Neural cell (in vitro differentiated cells): ENCODE data around the gene C10orf105.

Source experiments
- EP300 ChIP-seq: fragments of 450-650 bp; conservative IDR thresholded peaks from 2 replicates; pipeline ENCODE4 v1.6.1; 2014; ENCODE audit warnings: antibody characterized with exemption, mild to moderate bottlenecking, moderate library complexity; ENCODE audit not compliant: poor library complexity, severe bottlenecking
- EZH2 ChIP-seq: fragments of 200-600, 300-800 bp; shearing (Covaris generic), sonication (generic); IDR thresholded peaks from 2 replicates; pipeline ENCODE4 v1.6.1; 2014; ENCODE audit warnings: antibody characterized with exemption, low read length, borderline replicate concordance, mild to moderate bottlenecking; ENCODE audit not compliant: insufficient read depth, poor library complexity, severe bottlenecking
- MXI1 ChIP-seq: fragments of 450-650 bp; conservative IDR thresholded peaks from 2 replicates; pipeline ENCODE4 v1.6.1; 2014; ENCODE audit warnings: antibody characterized with exemption, mild to moderate bottlenecking; ENCODE audit not compliant: poor library complexity, severe bottlenecking
- POLR2AphosphoS5 ChIP-seq: IDR thresholded peaks from 2 replicates; pipeline ENCODE4 v1.6.1; 2012
- TF ChIP-seq, protein P1 (sequence below): fragments of 450-650 bp; IDR thresholded peaks from 2 replicates; pipeline ENCODE4 v1.5.1; 2014; ENCODE audit warnings: antibody characterized with exemption, mild to moderate bottlenecking, moderate library complexity; ENCODE audit not compliant: poor library complexity, severe bottlenecking
- TF ChIP-seq, protein P2 (sequence below): IDR thresholded peaks from 2 replicates; pipeline ENCODE4 v1.6.1; 2012; ENCODE audit warnings: borderline replicate concordance

DNA sequence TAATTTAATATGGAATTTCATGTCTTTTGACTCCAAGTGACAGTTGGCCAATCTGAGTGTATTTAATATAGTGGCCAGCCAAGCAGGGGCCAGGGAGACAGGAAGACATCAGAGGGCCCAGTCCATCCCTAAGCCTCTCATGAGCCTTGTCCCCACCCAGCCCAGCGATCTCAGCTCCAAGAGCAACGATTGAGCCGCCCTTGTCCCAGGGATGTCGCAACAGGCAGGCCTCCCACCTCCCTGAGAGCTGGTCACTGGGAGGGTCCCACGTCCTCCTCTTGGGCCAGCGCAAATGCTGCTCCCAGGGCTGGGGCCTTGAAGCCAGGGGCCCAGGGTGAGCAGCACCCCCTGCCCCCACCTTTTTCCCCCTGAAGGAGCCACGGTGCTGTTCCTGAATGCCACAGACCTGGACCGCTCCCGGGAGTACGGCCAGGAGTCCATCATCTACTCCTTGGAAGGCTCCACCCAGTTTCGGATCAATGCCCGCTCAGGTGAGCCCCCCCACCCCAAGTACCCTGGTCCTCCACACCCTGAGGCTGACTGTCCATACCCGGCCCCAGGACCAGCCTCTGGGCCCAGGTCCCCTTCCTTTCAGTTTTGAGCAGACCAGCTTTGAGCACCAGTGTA is 29.4 kb downstream of the C10orf105 start:
- TF ChIP-seq EZH2 (no peak), EP300 (no peak), POLR2AphosphoS5 (no peak), MXI1 (no peak)
- TF ChIP-seq, protein P1, sequence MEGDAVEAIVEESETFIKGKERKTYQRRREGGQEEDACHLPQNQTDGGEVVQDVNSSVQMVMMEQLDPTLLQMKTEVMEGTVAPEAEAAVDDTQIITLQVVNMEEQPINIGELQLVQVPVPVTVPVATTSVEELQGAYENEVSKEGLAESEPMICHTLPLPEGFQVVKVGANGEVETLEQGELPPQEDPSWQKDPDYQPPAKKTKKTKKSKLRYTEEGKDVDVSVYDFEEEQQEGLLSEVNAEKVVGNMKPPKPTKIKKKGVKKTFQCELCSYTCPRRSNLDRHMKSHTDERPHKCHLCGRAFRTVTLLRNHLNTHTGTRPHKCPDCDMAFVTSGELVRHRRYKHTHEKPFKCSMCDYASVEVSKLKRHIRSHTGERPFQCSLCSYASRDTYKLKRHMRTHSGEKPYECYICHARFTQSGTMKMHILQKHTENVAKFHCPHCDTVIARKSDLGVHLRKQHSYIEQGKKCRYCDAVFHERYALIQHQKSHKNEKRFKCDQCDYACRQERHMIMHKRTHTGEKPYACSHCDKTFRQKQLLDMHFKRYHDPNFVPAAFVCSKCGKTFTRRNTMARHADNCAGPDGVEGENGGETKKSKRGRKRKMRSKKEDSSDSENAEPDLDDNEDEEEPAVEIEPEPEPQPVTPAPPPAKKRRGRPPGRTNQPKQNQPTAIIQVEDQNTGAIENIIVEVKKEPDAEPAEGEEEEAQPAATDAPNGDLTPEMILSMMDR, result no peak
- TF ChIP-seq, protein P2, sequence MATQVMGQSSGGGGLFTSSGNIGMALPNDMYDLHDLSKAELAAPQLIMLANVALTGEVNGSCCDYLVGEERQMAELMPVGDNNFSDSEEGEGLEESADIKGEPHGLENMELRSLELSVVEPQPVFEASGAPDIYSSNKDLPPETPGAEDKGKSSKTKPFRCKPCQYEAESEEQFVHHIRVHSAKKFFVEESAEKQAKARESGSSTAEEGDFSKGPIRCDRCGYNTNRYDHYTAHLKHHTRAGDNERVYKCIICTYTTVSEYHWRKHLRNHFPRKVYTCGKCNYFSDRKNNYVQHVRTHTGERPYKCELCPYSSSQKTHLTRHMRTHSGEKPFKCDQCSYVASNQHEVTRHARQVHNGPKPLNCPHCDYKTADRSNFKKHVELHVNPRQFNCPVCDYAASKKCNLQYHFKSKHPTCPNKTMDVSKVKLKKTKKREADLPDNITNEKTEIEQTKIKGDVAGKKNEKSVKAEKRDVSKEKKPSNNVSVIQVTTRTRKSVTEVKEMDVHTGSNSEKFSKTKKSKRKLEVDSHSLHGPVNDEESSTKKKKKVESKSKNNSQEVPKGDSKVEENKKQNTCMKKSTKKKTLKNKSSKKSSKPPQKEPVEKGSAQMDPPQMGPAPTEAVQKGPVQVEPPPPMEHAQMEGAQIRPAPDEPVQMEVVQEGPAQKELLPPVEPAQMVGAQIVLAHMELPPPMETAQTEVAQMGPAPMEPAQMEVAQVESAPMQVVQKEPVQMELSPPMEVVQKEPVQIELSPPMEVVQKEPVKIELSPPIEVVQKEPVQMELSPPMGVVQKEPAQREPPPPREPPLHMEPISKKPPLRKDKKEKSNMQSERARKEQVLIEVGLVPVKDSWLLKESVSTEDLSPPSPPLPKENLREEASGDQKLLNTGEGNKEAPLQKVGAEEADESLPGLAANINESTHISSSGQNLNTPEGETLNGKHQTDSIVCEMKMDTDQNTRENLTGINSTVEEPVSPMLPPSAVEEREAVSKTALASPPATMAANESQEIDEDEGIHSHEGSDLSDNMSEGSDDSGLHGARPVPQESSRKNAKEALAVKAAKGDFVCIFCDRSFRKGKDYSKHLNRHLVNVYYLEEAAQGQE, result no peak
